B cell (primary cell): ENCODE data around the gene SP100.

Source experiments
- CTCF ChIP-seq: fragments of 200-600 bp; IDR thresholded peaks from one replicate; pipeline ENCODE4 v1.8.0; 2022; ENCODE audit warnings: antibody characterized with exemption, mild to moderate bottlenecking
- EZH2 ChIP-seq: IDR thresholded peaks from 2 replicates; pipeline ENCODE4 v1.6.1; 2012; ENCODE audit warnings: borderline replicate concordance, low read depth, mild to moderate bottlenecking, moderate library complexity, low read length; ENCODE audit not compliant: insufficient read depth, poor library complexity, severe bottlenecking

GRCh38 chr2:230417436-230417835 lies 1.4 kb downstream of the SP100 start:
- TF ChIP-seq CTCF (no peak), EZH2 (no peak)
